Ascending aorta (tissue), 2 donors: Measurements from ENCODE around the gene CRYBG1. TPM values are rescaled to one million over a fixed set of nuclear protein-coding genes. Genes with fewer than 3 reads are reported as not detected.
A peak's percentile ranks its signal among the peaks of the same experiment; 100 is the strongest.

ENCODE experiments used
- DNase-seq, 2 donors: peaks; one replicate each; pipeline ENCODE4 v3.0.0-alpha.2; 2019; ENCODE audit warnings: low spot score in 2 of 2
- H3K27ac ChIP-seq, 2 donors: fragments of 200-600 bp; sonication (generic); one replicate each; pipeline ENCODE4 v1.5.1; 2016 to 2017; ENCODE audit warnings: mild to moderate bottlenecking in 1 of 2
- H3K27me3 ChIP-seq: fragments of 200-600 bp; sonication (generic); one replicate; pipeline ENCODE4 v1.5.1; 2017
- H3K36me3 ChIP-seq, 2 donors: fragments of 200-600 bp; sonication (generic); one replicate each; pipeline ENCODE4 v1.5.1; 2016
- H3K4me1 ChIP-seq, 2 donors: fragments of 200-600 bp; sonication (generic); one replicate each; pipeline ENCODE4 v1.5.1; 2016 to 2017; ENCODE audit warnings: mild to moderate bottlenecking in 1 of 2
- H3K4me3 ChIP-seq, 2 donors: fragments of 200-600 bp; sonication (generic); one replicate each; pipeline ENCODE4 v1.5.1; 2016 to 2017; ENCODE audit warnings: mild to moderate bottlenecking in 1 of 2
- H3K9me3 ChIP-seq, 2 donors: fragments of 200-600 bp; sonication (generic); one replicate each; pipeline ENCODE4 v1.5.1; 2016
- intact Hi-C: fragments of 100-400 bp; cut with DNase I; formaldehyde crosslinking; loops from one replicate; pipeline ENCODE4 v1.15.1; 2023
- total RNA-seq: library from RNA; depleted of rRNA; stranded (reverse); fragments of >200 nt; gene quantifications from one replicate; pipeline ENCODE4 v1.1.0, GENCODE V29; 2016
- TF ChIP-seq, protein P1 (sequence below), 3 experiments: fragments of 200-600 bp in 2 of 3; fragments of 450-650 bp in 1 of 3; sonication (generic) in 2 of 3; IDR thresholded peaks; one replicate each; pipeline ENCODE4 v1.5.1; 2016 to 2019; ENCODE audit warnings: antibody characterized with exemption in 3 of 3, mild to moderate bottlenecking in 1 of 3, moderate library complexity in 1 of 3

Gene CRYBG1
- total RNA-seq, 1 donor from 2014 or later = 6.5 TPM

DNA sequence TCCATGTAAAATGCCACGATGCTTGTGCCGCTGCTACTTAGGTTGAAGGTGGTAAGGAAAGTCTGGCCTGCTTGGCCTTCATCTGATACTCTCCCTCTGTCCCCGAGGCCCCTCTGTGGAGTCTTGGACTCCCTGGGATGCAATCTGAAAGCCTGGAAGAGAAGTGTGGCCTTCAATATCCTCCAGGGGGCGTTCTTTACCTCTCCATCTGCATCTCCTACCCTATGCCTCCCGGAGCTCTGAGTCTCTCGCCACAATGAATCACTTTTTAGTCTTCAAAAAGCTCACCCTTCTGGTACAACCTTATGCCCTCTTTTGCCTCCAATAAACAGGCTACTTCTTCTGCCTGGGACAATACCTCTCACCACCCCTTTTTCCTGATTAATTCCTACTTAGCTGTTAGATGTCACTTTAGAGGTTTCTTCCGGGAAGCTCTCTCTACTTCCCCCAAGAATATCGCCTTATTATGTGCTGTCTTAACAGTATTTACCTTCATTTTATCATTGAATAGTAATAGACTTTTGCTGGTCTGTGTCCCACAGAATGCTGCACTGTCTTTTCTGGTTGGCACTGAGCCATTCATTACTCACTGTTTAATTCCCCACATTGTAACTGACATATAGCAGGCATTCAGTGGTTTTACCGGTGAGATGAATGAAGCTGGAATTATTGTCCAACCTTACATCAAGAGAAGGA is 21.0 kb upstream of the CRYBG1 start:
- H3K27me3 ChIP-seq = no peaks in the 10 kb centered on the region
- no peaks in the 10 kb centered on the region for H3K36me3 ChIP-seq
- no peaks in the 10 kb centered on the region for H3K4me1 ChIP-seq
- TF ChIP-seq, protein P1, sequence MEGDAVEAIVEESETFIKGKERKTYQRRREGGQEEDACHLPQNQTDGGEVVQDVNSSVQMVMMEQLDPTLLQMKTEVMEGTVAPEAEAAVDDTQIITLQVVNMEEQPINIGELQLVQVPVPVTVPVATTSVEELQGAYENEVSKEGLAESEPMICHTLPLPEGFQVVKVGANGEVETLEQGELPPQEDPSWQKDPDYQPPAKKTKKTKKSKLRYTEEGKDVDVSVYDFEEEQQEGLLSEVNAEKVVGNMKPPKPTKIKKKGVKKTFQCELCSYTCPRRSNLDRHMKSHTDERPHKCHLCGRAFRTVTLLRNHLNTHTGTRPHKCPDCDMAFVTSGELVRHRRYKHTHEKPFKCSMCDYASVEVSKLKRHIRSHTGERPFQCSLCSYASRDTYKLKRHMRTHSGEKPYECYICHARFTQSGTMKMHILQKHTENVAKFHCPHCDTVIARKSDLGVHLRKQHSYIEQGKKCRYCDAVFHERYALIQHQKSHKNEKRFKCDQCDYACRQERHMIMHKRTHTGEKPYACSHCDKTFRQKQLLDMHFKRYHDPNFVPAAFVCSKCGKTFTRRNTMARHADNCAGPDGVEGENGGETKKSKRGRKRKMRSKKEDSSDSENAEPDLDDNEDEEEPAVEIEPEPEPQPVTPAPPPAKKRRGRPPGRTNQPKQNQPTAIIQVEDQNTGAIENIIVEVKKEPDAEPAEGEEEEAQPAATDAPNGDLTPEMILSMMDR (IDR thresholded peaks at IDR 0.05) = peak; percentile 32 to 65 (median 53)
- H3K27ac ChIP-seq = no peak overlapping the region
- no peak overlapping the region for H3K4me3 ChIP-seq
- peak in 1 of 2 donors; percentile 68 for DNase-seq
- no peaks in the 10 kb centered on the region for H3K9me3 ChIP-seq
- intact Hi-C loops = loop anchor here (1.0 to 5.0 kb wide), 2 partner anchors 227 to 638 kb away; no protein-coding TSS in a partner anchor

DNA sequence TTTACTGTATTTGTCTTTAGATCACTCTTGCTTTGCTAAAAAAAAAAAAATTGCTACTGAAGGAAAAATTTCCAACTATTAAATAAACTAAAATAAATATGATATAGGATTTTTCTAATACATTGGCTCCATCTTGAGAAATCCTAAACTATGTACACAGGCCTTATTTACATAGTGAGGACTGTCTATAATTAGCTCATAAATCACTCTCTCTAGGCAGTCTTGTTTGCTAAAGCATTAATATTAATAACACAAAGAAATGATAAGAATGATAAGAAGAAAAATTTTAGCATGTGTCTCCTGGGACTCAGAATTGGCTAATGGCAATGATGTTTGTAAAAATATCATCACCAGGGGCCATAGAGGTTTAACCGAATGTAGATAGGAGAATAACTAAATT is 13.3 kb upstream of the CRYBG1 start:
- H3K9me3 ChIP-seq = no peaks in the 10 kb centered on the region
- TF ChIP-seq, protein P1 (IDR thresholded peaks at IDR 0.05) = no peak
- intact Hi-C loops = no loop called here

DNA sequence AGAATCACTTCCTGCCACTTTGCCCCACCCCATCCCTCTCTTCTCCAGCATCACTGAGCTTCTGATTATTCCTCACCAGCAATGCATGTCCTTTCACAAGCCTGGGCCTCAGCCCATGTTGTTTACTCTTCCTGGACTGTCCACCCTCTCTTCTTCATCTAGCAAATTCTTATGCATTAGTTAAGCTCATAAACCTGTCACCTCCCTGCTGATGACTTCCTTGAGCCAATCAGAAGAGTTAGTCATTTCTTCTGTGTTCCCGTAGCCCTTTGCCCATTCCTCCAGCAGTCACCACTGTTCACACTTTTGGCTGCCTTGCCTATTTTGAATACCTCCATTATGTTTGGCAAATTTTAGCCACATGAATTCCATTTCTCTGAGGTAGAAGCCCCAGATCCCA is 4.1 kb upstream of the CRYBG1 start:
- no peak overlapping the region for H3K4me3 ChIP-seq
- TF ChIP-seq, protein P1 (IDR thresholded peaks at IDR 0.05) = no peak
- peaks cover 9% of the 10 kb centered on the region for H3K27me3 ChIP-seq
- H3K4me1 ChIP-seq = peaks cover 2 to 12% of the 10 kb centered on the region in 2 donors
- H3K27ac ChIP-seq = no peak overlapping the region
- intact Hi-C loops = no loop called here
- H3K36me3 ChIP-seq = no peaks in the 10 kb centered on the region
- DNase-seq = no peak
- peaks cover 0 to 8% of the 10 kb centered on the region in 2 donors for H3K9me3 ChIP-seq

More for the DNA sequence above, 13.3 kb upstream of the CRYBG1 start:
- Histone ChIP-seq H3K36me3 (no peaks in the 10 kb centered on the region), H3K4me1 (no peaks in the 10 kb centered on the region), H3K27me3 (no peaks in the 10 kb centered on the region), H3K27ac (no peak overlapping the region), H3K4me3 (no peak overlapping the region)
- DNase-seq = no peak

DNA sequence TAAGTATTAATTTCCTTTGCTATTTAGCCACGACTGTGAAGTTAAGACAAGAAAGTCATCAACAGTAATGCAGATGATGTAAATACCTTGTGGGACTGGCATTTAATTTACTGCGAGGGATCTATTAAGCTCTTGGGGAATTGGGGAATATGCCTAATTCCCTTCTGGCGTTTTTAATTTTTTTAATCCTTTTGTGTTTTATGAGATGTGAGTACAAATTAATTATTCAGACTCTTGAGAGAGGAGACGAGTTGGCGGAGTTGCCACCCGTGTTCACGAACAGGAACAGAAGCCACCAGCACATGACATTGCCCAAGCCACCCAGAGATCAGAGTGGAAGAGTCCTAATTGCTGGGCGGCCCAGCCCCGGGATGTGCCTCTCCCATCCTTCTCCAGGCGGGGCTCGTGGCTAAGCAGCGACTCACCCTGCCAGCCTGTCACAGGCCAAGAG is 533 bp upstream of the CRYBG1 start:
- Histone ChIP-seq H3K27me3 (peaks cover 9% of the 10 kb centered on the region), H3K27ac (no peak overlapping the region), H3K9me3 (no peaks in the 10 kb centered on the region), H3K36me3 (no peaks in the 10 kb centered on the region), H3K4me3 (peak overlapping the region; percentile 59 to 61), H3K4me1 (peaks cover 2 to 12% of the 10 kb centered on the region in 2 donors)
- TF ChIP-seq, protein P1 (IDR thresholded peaks at IDR 0.05) = no peak
- intact Hi-C loops = loop anchor here (10.0 kb wide), 1 partner anchor 205 kb away; no protein-coding TSS in a partner anchor
- no peak for DNase-seq

DNA sequence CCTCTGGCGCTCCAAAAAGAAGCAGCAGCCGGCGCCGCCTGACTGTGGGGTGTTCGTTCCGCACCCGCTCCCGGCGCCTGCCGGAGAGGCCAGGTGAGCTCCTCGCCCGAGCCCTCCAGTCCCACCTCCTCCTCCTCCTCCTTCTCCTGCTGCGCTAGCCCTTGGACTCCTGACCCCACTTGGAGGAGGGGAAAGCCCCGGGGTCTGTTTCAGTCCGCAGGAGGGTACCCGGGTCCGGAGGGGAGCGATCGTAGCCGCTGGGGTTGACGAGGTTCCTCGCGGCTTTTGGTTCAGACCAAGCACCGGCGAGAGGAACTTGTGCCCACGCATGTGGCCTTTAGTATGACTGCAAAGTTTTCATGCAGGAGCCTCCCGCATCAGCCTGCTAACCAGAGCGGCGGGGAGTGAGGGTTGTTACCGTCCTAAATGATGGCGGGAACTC is 493 bp downstream of the CRYBG1 start:
- peak overlapping the region; percentile 59 to 61 for H3K4me3 ChIP-seq
- TF ChIP-seq, protein P1 (IDR thresholded peaks at IDR 0.05) = no peak

More for the DNA sequence above, 493 bp downstream of the CRYBG1 start:
- no peak overlapping the region for H3K27ac ChIP-seq
- H3K4me1 ChIP-seq = peaks cover 2 to 12% of the 10 kb centered on the region in 2 donors
- DNase-seq = no peak
- H3K27me3 ChIP-seq = peaks cover 9% of the 10 kb centered on the region
- intact Hi-C loops = loop anchor here (10.0 kb wide), 1 partner anchor 204 kb away; no protein-coding TSS in a partner anchor
- no peaks in the 10 kb centered on the region for H3K36me3 ChIP-seq
- no peaks in the 10 kb centered on the region for H3K9me3 ChIP-seq
